Motor neuron (in vitro differentiated cells): ENCODE measurements around the gene PRKN. TPM values are rescaled to one million over a fixed set of nuclear protein-coding genes. Genes with fewer than 3 reads are reported as not detected.

Experiments
- ATAC-seq, 8 experiments: fragments of 200-7000 bp; cut with Tn5 transposase; replicated peaks in 6 of 8; 2 replicates each; pipeline ENCODE4 v1.8.0; 2021; ENCODE audit warnings: mild to moderate bottlenecking in 8 of 8, moderate library complexity in 8 of 8
- H3K27ac ChIP-seq, 2 donors: fragments of 250-450 bp; sonication (Bioruptor Pico); 2 replicates each; pipeline ENCODE4 v1.9.0; 2021; ENCODE audit warnings: antibody characterized with exemption in 2 of 2, mild to moderate bottlenecking in 2 of 2, moderate library complexity in 1 of 2
- H3K4me1 ChIP-seq, 2 donors: fragments of 250-450 bp; sonication (Bioruptor Pico); replicated peaks in 1 of 2; 2 replicates each; pipeline ENCODE4 v1.6.1; 2021; ENCODE audit warnings: antibody characterized with exemption in 2 of 2, mild to moderate bottlenecking in 2 of 2, moderate library complexity in 1 of 2
- H3K4me3 ChIP-seq, 5 donors: fragments of 250-450 bp; sonication (Bioruptor Pico); 2 replicates each; pipeline ENCODE4 v1.9.0; 2021; ENCODE audit warnings: antibody characterized with exemption in 5 of 5, mild to moderate bottlenecking in 5 of 5, moderate library complexity in 4 of 5
- WGBS, 10 experiments: fragments of 450-650 bp; shearing (Covaris generic); methylation state at CpG; one replicate each; pipeline ENCODE4 v1.0.0; 2022; 5-methylcytosine and 5-hydroxymethylcytosine counted together
- in situ Hi-C, 9 experiments: fragments of 400-800 bp; cut with MboI; loops; one replicate each; pipeline ENCODE4 v1.15.0; 2021; ENCODE audit warnings: low sequenced_read_pairs in 9 of 9, low pct_unique_long_range_greater_than_20kb in 2 of 9; ENCODE audit not compliant: unreplicated experiment in 9 of 9
- total RNA-seq, 8 experiments: library from RNA; unstranded; fragments of 300-600 nt; gene quantifications; 2 replicates each; pipeline versions ENCODE4 v1.2.3 to v1.2.4, GENCODE V29; 2022

The PRKN gene
- total RNA-seq, 8 experiments from 2014 or later = 0.71 to 8.1 (median 2.9) TPM

DNA sequence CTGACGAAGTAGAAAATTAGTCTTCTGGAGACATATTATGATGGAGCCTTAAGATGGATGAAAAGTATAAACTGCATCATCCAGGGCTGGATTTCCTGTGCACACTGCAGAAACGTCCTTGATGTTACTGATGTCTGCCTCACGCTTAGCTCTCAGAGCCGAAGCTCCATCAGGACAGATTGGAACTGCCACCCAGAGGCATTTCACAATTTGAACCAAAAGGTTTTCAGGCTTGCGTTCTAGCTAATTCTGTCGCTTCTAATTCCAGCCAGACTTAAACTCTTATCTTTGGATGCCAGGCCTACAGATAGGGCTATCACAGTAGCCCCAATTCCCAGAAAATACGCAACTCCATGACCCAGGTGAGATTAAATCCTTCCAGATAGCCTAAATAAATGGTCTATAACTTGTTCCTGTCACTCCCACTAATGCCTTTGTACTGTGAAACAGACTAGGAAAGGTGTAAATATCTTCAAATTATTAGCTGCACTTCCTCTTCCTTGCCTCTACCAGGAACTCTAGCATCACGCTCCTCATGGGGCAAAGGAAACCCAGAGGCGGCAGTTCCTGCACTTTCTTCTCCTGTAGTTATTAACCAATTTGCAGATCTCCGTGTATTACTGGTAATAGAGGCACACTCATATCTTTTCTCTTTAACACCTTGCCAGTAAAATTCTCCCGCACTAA is 634.6 kb downstream of the PRKN start:
- ATAC-seq = no peak
- 76 to 100% (median 93%) methylated on average over 1 to 10 of the region's 11 CpGs for WGBS, 10 experiments
- in situ Hi-C loops = no loop called here
- Histone ChIP-seq H3K27ac (no peak overlapping the region), H3K4me1 (no peaks in the 10 kb centered on the region), H3K4me3 (no peak overlapping the region)

DNA sequence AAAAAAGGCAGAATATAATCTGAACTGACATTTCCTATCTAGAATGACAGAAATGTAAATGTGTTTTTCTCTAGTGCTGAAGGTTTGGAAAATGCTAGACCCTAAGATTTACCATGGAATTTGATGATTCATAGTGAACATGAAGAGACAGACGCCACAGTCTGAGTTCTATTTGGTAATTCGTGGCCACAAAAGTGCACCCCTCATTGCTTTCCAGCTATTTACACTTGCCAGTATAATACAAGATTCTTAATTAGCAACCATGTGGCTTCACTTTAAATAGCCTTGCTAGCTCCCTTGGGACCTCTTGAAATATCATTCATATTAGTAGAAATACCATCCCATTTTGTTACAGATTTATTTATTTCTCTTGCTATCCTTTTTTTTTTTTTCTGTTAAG is 636.8 kb downstream of the PRKN start:
- 0 to 100% (median 61%) methylated on average over 1 to 2 of the region's 2 CpGs for WGBS, 10 experiments
- H3K27ac ChIP-seq = no peak overlapping the region
- in situ Hi-C loops = no loop called here
- no peak for ATAC-seq
- no peak overlapping the region for H3K4me3 ChIP-seq
- H3K4me1 ChIP-seq = no peaks in the 10 kb centered on the region

DNA sequence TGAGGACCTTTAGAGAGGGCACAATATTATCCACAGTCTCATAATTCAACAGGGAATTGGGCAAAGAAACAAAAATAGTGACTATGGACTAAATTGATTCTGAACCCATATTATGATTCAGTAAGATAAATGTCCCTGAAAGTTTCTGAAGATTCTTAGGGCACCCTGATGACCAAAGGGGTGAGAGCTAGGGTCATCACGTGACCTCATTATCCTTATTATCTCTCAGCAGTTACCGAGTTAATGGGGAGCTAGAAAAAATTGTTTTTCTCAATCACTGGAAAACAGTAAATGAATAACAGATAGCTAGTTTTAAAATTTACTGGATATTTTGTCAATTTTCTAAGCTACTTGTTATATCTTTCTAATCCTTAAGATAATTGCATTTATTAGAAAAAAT is 639.5 kb downstream of the PRKN start:
- ATAC-seq = no peak
- Histone ChIP-seq H3K27ac (no peak overlapping the region), H3K4me1 (no peaks in the 10 kb centered on the region), H3K4me3 (no peak overlapping the region)
- WGBS, 10 experiments = 60 to 100% (median 88%) methylated on average over 1 to 2 of the region's 2 CpGs; no CpG with 5 or more reads in 2 of the 10 experiments
- in situ Hi-C loops = no loop called here

DNA sequence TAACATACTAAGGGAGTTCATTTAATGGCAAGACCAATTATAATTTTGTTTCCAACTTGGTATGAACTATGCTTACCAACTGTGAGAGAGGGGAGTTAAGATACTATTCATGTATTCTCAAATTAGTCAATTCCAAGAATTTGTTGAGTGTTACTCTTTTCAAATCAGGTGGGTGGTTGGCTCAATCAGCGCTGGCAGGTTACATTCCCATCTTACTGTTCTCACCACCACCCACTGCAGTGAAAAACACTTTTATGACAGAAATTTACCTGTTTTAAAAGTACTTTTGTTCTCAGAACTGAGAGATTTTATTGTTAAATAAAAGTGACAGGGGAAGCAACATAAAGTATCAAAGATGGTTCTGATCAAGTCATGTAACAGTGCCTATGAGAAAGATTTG is 642.0 kb downstream of the PRKN start:
- H3K4me3 ChIP-seq = no peak overlapping the region
- H3K27ac ChIP-seq = no peak overlapping the region
- H3K4me1 ChIP-seq = no peaks in the 10 kb centered on the region
- in situ Hi-C loops = no loop called here
- ATAC-seq = no peak
- WGBS, 10 experiments = 67 to 100% (median 71%) methylated on average over 1 of the region's 1 CpG; no CpG with 5 or more reads in 3 of the 10 experiments

DNA sequence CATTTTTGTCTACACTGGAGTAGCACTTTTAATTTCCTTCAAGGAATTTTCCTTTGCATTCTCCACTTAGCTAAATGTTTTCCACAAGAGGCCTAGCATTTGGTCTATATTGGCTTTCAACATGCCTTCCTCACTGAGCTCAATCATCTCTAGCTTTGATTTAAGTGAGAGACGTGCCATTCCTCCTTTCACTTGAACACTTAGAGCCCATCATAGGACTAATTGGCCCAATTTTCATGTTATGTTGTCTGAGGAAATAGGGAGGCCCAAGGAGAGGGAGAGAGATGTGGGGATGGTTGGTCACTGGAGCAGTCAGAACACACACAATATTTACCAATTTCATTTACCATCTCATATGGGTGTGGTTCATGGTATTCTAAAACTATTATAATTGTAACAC is 645.0 kb downstream of the PRKN start:
- in situ Hi-C loops = no loop called here
- Histone ChIP-seq H3K4me3 (no peak overlapping the region), H3K4me1 (no peaks in the 10 kb centered on the region), H3K27ac (no peak overlapping the region)
- 50 to 100% (median 95%) methylated on average over 1 of the region's 1 CpG; no CpG with 5 or more reads in 2 of the 10 experiments for WGBS, 10 experiments
- ATAC-seq = no peak

DNA sequence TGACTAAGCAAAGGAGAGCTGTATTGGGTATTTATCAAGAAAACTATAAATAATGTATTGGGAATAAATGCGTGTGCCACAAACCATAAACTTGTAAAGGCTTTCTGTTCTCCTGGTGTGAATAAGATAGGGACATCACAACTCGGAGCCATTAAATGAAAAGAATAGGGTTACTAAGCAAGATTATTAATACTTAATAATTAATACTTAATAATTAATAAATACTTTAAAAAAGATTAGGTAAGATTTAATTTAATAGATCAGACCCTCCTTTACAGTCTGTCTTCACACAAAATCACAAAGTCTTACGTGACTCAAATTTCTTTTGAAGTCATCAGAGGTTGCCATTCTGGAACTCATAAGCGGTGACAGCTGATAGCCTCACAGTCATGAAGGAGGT is 648.9 kb downstream of the PRKN start:
- no peak overlapping the region for H3K4me3 ChIP-seq
- no peak for ATAC-seq
- WGBS, 10 experiments = 35 to 100% (median 46%) methylated on average over 1 to 4 of the region's 4 CpGs; no CpG with 5 or more reads in 1 of the 10 experiments
- in situ Hi-C loops = no loop called here
- no peak overlapping the region for H3K27ac ChIP-seq
- no peaks in the 10 kb centered on the region for H3K4me1 ChIP-seq

DNA sequence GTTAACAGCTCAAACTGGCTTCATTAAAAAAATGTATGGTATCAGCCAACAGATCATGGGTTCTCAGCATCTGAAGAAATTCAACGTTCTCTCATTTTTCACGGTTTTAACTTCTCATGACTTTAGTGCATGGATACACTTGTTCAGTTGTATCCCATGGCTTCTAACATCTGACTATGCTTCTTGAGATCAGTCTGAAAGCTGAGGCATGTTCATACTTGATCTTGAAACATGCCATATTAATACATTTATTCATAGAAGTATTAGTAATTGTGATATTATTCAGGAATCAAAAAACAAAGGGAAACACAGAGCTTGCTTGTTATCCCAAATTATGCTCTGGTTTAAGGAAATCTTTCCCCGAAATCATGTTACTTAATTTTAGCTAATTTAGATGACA is 649.4 kb downstream of the PRKN start:
- WGBS, 10 experiments = 0 to 62% (median 43%) methylated on average over 1 to 3 of the region's 3 CpGs; no CpG with 5 or more reads in 3 of the 10 experiments
- in situ Hi-C loops = no loop called here

DNA sequence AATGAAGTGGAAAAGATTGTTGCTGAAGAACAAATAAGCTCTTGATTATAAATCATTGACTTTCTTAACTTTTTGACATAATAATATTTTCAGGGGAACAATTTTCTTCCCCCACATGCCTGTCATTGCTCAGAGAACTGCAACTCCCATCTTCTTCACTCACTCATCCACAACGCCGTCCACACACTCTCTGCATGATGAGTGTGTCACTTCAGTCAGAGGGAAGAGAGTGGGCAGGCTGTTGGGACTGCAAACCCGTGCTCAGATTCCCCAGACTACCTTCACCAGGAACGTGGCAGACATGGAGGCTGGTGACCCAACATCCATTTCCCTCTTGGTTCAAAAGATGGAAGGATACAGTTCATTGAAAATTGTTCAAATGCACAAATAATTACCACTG is 650.8 kb downstream of the PRKN start:
- 20 to 87% (median 81%) methylated on average over 2 to 4 of the region's 4 CpGs; no CpG with 5 or more reads in 3 of the 10 experiments for WGBS, 10 experiments
- in situ Hi-C loops = no loop called here
- no peak overlapping the region for H3K4me3 ChIP-seq
- H3K27ac ChIP-seq = no peak overlapping the region
- H3K4me1 ChIP-seq = no peaks in the 10 kb centered on the region
- ATAC-seq = no peak

More for the DNA sequence above, 649.4 kb downstream of the PRKN start:
- Histone ChIP-seq H3K4me3 (no peak overlapping the region), H3K27ac (no peak overlapping the region), H3K4me1 (no peaks in the 10 kb centered on the region)
- ATAC-seq = no peak

DNA sequence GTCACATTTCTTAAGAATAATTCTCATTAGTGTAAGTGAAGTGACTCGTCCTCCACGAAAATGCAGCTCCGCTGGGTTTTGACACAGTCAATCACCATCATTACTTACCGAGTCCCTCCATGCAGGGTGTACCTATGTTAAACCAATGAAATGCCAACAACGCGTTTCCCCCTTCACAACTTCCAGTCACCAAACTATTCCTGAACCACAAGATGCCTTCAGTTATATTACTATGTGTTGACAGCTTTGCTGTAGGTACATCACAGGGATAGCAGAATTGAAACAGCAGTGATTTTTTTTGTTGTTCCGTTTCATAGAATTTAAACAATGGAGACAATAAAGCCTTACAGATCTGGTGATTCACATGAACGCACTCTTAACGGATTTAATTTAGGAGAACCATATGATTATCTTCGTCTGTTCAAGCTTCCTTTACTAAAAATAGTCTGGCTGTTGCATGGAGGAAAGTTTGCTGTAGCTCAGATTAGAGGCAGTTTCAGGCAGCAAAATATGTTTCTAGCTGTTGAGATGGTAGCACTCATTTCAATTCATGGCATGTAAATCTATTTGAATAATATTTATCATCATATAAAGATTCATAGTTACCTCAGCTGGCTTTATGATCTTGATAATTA is 652.8 kb downstream of the PRKN start:
- in situ Hi-C loops = no loop called here
- no peak overlapping the region for H3K4me3 ChIP-seq
- no peak for ATAC-seq
- no peak overlapping the region for H3K27ac ChIP-seq
- 0 to 94% (median 71%) methylated on average over 1 to 10 of the region's 10 CpGs for WGBS, 10 experiments
- H3K4me1 ChIP-seq = no peaks in the 10 kb centered on the region

DNA sequence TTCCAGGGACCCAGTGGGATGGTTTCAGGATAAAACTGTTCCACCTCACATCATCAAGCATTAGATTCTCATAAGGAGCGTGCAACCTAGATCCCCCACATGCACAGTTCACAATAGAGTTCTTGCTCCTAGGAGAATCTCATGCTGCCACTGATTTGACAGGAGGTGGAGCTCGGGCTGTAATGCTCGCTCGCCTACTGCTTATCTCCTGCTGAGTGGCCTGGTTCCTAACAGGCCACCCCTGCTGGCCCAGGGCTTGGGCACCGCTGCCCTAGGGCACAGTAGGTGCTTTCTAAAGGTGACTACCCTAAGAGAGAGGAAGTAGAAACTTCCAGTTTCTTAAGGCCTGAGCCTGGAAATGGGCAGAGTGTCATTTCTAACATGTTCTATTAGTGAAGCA is 656.9 kb downstream of the PRKN start:
- in situ Hi-C loops = no loop called here
- no peak for ATAC-seq
- no peaks in the 10 kb centered on the region for H3K4me1 ChIP-seq
- no peak overlapping the region for H3K4me3 ChIP-seq
- H3K27ac ChIP-seq = no peak overlapping the region
- WGBS, 10 experiments = 0 to 100% (median 94%) methylated on average over 1 to 4 of the region's 5 CpGs; no CpG with 5 or more reads in 5 of the 10 experiments

DNA sequence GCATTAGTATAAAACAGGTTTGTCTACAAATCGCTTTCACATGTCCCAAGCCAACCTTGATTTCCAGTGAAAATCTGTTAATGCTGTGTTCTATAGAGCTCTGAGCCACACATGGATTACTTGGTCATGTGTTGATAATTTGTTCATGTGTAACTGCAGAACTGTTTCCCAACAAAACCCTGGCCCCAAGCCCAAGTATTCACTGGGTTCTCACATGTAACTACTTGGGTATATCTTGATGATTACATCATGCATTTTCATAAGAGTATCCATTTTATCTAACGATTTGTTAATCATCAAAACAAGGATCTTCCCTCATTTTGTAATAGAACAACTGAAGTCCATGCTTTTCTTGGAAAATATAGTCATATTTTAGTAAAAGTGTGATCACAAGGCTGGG is 657.6 kb downstream of the PRKN start:
- Histone ChIP-seq H3K27ac (no peak overlapping the region), H3K4me1 (no peaks in the 10 kb centered on the region), H3K4me3 (no peak overlapping the region)
- 22 to 100% (median 83%) methylated on average over 1 to 2 of the region's 2 CpGs; no CpG with 5 or more reads in 2 of the 10 experiments for WGBS, 10 experiments
- ATAC-seq = no peak
- in situ Hi-C loops = no loop called here

DNA sequence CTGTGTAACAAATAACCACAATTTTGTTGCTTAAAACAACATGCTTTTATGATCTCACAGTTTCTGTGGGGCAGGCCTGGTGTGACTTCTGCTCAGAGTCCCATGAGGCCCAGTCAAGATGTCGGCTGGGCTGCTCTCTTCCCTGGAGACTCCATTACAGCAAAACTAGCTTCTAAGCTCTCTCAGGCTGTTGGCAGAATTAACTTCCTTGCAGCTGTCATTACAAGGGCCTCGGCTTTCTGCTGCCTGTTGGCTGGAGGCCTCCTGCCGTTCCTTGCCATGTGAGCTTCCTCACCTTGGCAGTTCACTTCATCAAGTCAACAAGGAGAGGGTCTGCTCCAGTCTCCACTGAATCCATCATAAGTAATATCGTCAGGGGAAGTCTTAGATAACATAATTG is 659.2 kb downstream of the PRKN start:
- Histone ChIP-seq H3K4me3 (no peak overlapping the region), H3K27ac (no peak overlapping the region), H3K4me1 (no peaks in the 10 kb centered on the region)
- WGBS, 10 experiments = 28 to 90% (median 80%) methylated on average over 1 to 4 of the region's 4 CpGs; no CpG with 5 or more reads in 2 of the 10 experiments
- in situ Hi-C loops = no loop called here
- ATAC-seq = no peak

DNA sequence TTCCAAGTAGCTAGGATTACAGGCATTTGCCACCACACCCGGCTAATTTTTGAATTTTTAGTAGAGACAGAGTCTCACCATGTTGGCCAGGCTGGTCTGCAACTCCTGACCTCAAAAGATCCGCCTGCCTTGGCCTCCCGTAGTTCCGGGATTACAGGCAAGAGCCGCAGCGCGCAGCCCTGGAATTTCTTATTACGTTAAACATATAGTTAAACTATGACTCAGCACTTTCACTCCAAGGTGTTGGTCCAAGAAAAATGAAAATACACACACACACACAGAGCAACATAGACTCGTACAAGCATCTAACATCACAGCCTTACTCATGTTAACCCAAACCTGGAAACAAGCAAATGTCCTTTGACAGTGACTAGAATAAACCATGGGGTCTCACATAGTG is 663.9 kb downstream of the PRKN start:
- Histone ChIP-seq H3K4me3 (no peak overlapping the region), H3K27ac (no peak overlapping the region), H3K4me1 (peaks cover 0 to 13% of the 10 kb centered on the region in 2 donors)
- 46 to 100% (median 87%) methylated on average over 1 to 9 of the region's 9 CpGs; no CpG with 5 or more reads in 2 of the 10 experiments for WGBS, 10 experiments
- ATAC-seq = no peak
- in situ Hi-C loops = no loop called here
